ENCODE results near the gene KRTAP9-7.
"Not testable (repeated sequence)": the region's sequence is repeated elsewhere in the genome, so short reads cannot be mapped to it uniquely, and the experiment has no call there.

KRTAP9-7 gene, protein sequence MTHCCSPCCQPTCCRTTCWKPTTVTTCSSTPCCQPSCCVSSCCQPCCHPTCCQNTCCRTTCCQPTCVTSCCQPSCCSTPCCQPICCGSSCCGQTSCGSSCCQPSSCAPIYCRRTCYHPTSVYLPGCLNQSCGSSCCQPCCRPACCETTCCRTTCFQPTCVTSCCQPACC

DNA sequence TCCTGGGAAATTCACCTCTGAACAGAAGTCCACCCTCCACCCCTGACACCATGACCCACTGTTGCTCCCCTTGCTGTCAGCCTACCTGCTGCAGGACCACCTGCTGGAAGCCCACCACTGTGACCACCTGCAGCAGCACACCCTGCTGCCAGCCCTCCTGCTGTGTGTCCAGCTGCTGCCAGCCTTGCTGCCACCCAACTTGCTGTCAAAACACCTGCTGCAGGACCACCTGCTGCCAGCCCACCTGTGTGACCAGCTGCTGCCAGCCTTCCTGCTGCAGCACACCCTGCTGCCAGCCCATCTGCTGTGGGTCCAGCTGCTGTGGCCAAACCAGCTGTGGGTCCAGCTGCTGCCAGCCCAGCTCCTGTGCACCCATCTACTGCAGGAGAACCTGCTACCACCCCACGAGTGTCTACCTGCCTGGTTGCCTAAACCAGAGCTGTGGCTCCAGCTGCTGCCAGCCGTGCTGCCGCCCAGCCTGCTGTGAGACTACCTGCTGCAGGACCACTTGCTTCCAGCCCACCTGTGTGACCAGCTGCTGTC lies at the start of gene KRTAP9-7:
KRTAP9-7 (plus strand) TSS at position 51 of the 543 bp plus-strand sequence; CDS start at position 51, 0 bp downstream.
- DNase-seq = not testable (repeated sequence)

- DNase-seq = no peak
Measured at GRCh38 chr17:41226051-41226450, 49.4 kb upstream of the KRTAP9-7 start.

- not testable (repeated sequence) for DNase-seq
Measured at GRCh38 chr17:41226598-41227095, 48.9 kb upstream of the KRTAP9-7 start, which contains the start of gene KRTAP9-2. TSS of gene KRTAP9-2 (plus strand) at chr17:41226648. CDS start at chr17:41226655, 7 bp downstream.

DNA sequence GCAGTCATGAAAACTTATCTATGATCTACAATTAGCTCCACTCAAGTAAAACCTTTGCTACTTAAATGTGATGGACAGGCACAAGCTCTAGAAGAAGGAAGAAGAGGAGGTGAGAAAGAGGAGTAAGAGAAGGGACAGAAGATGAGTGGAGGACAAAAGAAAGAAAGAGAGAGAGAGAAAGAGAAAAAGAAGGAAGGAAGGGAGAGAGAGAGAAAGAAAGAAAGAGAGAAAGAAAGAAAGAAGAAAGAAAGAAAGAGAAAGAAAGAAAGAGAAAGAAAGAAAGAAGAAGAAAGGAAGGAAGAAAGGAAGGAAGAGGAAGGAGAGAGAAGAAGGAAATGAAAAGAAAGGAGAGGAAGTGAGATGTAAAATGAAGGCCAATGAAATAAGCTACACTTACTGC lies 45.4 kb upstream of the KRTAP9-7 start:
- DNase-seq = no peak

DNA sequence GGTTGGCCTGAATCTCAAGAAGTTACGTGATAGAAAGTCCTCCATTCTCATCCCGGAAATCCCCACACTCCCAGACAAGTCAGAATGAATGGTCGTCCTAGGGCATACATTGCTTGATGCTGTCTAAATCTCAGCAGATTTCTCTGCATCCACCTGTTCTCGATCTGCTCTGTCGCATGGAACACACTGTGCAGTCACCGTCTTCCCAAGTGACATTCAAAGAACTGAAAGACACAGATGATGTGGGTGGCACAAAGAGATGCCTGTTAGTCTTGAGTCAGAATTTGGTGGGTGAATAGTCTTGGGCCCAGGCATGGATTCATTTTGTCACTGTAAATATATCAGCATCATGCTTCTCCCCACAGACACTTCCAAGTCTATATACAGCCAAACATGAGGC lies 43.8 kb upstream of the KRTAP9-7 start:
- no peak for DNase-seq

DNA sequence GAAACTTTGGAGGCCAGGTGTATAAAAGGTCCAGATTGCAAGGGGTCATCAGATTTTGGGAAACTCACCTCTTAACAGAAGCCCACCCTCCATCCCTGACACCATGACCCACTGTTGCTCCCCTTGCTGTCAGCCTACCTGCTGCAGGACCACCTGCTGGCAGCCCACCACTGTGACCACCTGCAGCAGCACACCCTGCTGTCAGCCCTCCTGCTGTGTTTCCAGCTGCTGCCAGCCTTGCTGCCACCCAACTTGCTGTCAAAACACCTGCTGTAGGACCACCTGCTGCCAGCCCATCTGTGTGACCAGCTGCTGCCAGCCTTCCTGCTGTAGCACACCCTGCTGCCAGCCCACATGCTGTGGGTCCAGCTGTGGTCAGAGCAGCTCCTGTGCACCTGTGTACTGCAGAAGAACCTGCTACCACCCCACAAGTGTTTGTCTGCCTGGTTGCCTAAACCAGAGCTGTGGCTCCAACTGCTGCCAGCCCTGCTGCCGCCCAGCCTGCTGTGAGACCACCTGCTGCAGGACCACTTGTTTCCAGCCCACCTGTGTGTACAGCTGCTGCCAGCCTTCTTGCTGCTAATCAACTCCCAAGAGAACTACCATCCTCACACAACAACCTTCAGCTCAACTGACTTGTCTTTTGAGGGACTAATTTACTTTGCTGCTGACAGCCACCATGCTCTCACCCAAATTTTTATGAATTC lies 42.9 kb upstream of the KRTAP9-7 start, which contains the start of gene KRTAP9-3:
KRTAP9-3 (plus strand) TSS at position 51 of the 707 bp plus-strand sequence; CDS start at position 104, 53 bp downstream.
- DNase-seq = not testable (repeated sequence)

- not testable (repeated sequence) for DNase-seq
Measured at GRCh38 chr17:41237116-41237515, 38.4 kb upstream of the KRTAP9-7 start.

GRCh38 chr17:41237949-41238437 lies 37.5 kb upstream of the KRTAP9-7 start, which contains the start of gene KRTAP9-8:
TSS of gene KRTAP9-8 (plus strand) at chr17:41237999. CDS start at chr17:41238052, 53 bp downstream.
- not testable (repeated sequence) for DNase-seq

- not testable (repeated sequence) for DNase-seq
Measured at GRCh38 chr17:41246995-41247787, 28.3 kb upstream of the KRTAP9-7 start.

DNA sequence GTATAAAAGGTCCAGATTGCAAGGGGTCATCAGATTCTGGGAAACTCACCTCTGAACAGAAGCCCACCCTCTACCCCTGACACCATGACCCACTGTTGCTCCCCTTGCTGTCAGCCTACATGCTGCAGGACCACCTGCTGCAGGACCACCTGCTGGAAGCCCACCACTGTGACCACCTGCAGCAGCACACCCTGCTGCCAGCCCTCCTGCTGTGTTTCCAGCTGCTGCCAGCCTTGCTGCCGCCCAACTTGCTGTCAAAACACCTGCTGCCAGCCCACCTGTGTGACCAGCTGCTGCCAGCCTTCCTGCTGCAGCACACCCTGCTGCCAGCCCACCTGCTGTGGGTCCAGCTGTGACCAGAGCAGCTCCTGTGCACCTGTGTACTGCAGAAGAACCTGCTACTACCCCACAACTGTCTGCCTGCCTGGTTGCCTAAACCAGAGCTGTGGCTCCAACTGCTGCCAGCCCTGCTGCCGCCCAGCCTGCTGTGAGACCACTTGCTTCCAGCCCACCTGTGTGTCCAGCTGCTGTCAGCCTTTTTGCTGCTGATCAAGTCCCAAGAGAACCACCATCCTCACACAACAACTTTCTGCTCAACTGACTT lies 25.8 kb upstream of the KRTAP9-7 start, which contains the start of gene KRTAP9-4:
KRTAP9-4 (plus strand) TSS at position 51 of the 604 bp plus-strand sequence; CDS start at position 85, 34 bp downstream.
- DNase-seq = not testable (repeated sequence)

DNA sequence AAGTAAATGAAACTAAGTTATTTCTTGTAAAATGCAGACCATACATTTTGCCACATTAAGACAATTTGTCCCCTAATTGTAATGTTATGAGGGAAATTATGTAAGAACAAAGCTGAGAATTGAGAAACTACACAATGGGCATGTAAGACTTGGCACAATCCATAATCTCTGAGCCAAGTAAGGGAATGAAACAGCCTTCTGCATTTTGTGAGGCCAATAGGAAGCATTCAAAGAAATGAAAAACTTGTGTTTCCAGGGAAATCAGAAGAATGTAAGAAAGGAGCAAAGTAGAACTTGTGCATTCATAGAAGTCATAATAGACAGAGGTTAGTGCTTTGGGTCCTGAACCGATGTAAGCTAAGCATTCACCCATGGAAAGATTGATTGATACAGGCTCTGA lies 24.2 kb upstream of the KRTAP9-7 start:
- DNase-seq = no peak

DNA sequence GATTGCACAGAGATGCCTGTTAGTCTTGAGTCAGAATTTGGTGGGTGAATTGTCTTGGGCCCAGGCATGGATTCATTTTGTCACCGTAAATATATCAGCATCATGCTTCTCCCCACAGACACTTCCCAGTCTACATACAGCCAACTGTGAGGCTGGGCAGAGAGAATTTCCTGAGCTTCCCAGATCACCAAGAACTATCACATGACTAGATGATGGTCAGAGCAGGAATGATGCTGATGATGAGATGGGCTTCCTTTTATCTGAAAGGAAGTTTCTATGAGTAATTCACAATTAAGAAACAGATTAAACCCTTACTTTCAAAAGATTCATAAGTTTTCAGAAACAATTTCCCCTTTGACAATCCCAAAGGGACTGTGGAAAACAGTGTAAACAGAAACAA lies 20.6 kb upstream of the KRTAP9-7 start:
- DNase-seq = no peak

DNA sequence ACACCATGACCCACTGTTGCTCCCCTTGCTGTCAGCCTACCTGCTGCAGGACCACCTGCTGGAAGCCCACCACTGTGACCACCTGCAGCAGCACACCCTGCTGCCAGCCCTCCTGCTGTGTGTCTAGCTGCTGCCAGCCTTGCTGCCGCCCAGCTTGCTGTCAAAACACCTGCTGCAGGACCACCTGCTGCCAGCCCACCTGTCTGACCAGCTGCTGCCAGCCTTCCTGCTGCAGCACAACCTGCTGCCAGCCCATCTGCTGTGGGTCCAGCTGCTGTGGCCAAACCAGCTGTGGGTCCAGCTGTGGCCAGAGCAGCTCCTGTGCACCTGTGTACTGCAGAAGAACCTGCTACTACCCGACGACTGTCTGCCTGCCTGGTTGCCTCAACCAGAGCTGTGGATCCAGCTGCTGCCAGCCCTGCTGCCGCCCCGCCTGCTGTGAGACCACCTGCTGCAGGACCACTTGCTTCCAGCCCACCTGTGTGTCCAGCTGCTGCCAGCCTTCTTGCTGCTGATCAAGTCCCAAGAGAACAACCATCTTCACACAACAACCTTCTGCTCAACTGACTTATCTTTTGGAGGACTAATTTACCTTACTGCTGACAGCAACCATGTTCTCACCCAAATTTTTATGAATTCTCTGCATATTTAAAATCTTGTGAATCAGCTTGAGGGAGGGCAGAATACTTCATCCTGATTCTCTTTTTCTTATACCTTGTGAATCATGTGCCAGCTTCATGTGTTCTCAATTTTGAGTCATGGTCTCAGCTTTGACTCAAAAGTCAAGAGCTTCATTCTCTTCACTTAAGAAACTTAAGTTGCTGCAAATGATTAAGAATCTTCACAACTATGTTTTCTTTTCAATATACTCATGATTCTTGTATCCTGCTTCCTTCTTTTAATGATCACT lies 19.9 kb upstream of the KRTAP9-7 start, which contains the start of gene KRTAP9-9:
KRTAP9-9 (plus strand) TSS at position 4 of the 910 bp plus-strand sequence.
- not testable (repeated sequence) for DNase-seq

GRCh38 chr17:41256291-41256685 lies 19.2 kb upstream of the KRTAP9-7 start:
- DNase-seq = no peak

- DNase-seq = no peak
Measured at GRCh38 chr17:41258406-41258805, 17.1 kb upstream of the KRTAP9-7 start.

- DNase-seq = no peak
Measured at GRCh38 chr17:41263212-41263611, 12.3 kb upstream of the KRTAP9-7 start.

- DNase-seq = no peak
Measured at GRCh38 chr17:41264599-41264998, 10.9 kb upstream of the KRTAP9-7 start.

DNA sequence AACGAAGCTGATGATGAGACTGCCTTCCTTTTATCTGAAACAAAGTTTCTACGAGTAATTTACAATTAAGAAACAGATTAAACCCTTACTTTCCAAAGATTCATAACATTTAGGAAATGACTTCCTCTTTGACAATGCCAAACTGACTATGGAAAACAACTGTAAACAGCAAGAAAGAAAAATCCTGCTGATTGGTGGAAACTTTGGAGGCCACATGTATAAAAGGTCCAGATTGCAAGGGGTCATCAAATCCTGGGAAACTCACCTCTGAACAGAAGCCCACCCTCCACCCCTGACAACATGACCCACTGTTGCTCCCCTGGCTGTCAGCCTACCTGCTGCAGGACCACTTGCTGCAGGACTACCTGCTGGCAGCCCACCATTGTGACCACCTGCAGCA lies 10.4 kb upstream of the KRTAP9-7 start, which contains the start of gene KRTAP9-6:
KRTAP9-6 (plus strand) TSS at position 301 of the 400 bp plus-strand sequence; CDS start at position 301, 0 bp downstream.
- no peak for DNase-seq

- no peak for DNase-seq
Measured at GRCh38 chr17:41267711-41268110, 7.8 kb upstream of the KRTAP9-7 start.

DNA sequence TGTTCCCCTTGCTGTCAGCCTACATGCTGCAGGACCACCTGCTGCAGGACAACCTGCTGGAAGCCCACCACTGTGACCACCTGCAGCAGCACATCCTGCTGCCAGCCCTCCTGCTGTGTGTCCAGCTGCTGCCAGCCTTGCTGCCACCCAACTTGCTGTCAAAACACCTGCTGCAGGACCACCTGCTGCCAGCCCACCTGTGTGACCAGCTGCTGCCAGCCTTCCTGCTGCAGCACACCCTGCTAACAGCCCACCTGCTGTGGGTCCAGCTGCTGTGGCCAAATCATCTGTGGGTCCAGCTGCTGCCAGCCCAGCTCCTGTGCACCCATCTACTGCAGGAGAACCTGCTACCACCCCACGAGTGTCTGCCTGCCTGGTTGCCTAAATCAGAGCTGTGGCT lies 4.2 kb upstream of the KRTAP9-7 start:
- DNase-seq = not testable (repeated sequence)

- no peak for DNase-seq
Measured at GRCh38 chr17:41271858-41272257, 3.6 kb upstream of the KRTAP9-7 start.

All from activated CD4-positive, alpha-beta T cell treated with anti-CD3 and anti-CD28 coated beads, Interleukin-2, Interleukin-6, amounts not matched to agents 100 ng/mL and 50 ng/mL, durations not matched to agents 16 hours and 8 hours (primary cell).